Measurements from ENCODE around the gene MAP1LC3B.

The MAP1LC3B gene

GRCh38 chr16:87436225-87437172 is 44.4 kb downstream of the MAP1LC3B start:
- 82% methylated on average over 28 of the region's 29 CpGs for WGBS
- Histone ChIP-seq H3K27me3 (ENCODE audit: insufficient read depth, low read length) (no peaks in the 10 kb centered on the region), H3K4me3 (ENCODE audit: low read length) (no peak overlapping the region), H3K9me3 (ENCODE audit: insufficient read depth, low read depth, low read length) (no peaks in the 10 kb centered on the region), H3K36me3 (ENCODE audit: insufficient read depth, low read length) (peaks cover 12% of the 10 kb centered on the region), H3K4me1 (ENCODE audit: insufficient read depth, low read length) (peaks cover 5% of the 10 kb centered on the region; the same call in 1 of the 2 replicates), H3K27ac (ENCODE audit: low read depth, low read length) (no peak overlapping the region), H3K9ac (ENCODE audit: low read depth, low read length) (no peak overlapping the region)

GRCh38 chr16:87437327-87437726 is 45.2 kb downstream of the MAP1LC3B start:
- 95% methylated on average over 14 of the region's 14 CpGs for WGBS

GRCh38 chr16:87437911-87438610 is 45.9 kb downstream of the MAP1LC3B start:
- H3K9ac ChIP-seq (ENCODE audit: low read depth, low read length): no peak overlapping the region
- 96% methylated on average over 17 of the region's 17 CpGs for WGBS
- peaks cover 8% of the 10 kb centered on the region; the same call in 1 of the 2 replicates for H3K36me3 ChIP-seq (ENCODE audit: insufficient read depth, low read length)
- H3K27me3 ChIP-seq (ENCODE audit: insufficient read depth, low read length): no peaks in the 10 kb centered on the region
- no peaks in the 10 kb centered on the region for H3K9me3 ChIP-seq (ENCODE audit: insufficient read depth, low read depth, low read length)
- no peak overlapping the region for H3K27ac ChIP-seq (ENCODE audit: low read depth, low read length)
- no peak overlapping the region for H3K4me3 ChIP-seq (ENCODE audit: low read length)
- peaks cover 5% of the 10 kb centered on the region; the same call in 1 of the 2 replicates for H3K4me1 ChIP-seq (ENCODE audit: insufficient read depth, low read length)

More at GRCh38 chr16:87437327-87437726, 45.2 kb downstream of the MAP1LC3B start:
- Histone ChIP-seq H3K4me1 (ENCODE audit: insufficient read depth, low read length) (peaks cover 5% of the 10 kb centered on the region; the same call in 1 of the 2 replicates), H3K36me3 (ENCODE audit: insufficient read depth, low read length) (peaks cover 7% of the 10 kb centered on the region; the same call in 1 of the 2 replicates), H3K4me3 (ENCODE audit: low read length) (no peak overlapping the region), H3K9me3 (ENCODE audit: insufficient read depth, low read depth, low read length) (no peaks in the 10 kb centered on the region), H3K27me3 (ENCODE audit: insufficient read depth, low read length) (no peaks in the 10 kb centered on the region), H3K9ac (ENCODE audit: low read depth, low read length) (no peak overlapping the region), H3K27ac (ENCODE audit: low read depth, low read length) (no peak overlapping the region)

GRCh38 chr16:87438611-87438985 is 46.5 kb downstream of the MAP1LC3B start:
- peaks cover 8% of the 10 kb centered on the region; the same call in 1 of the 2 replicates for H3K36me3 ChIP-seq (ENCODE audit: insufficient read depth, low read length)
- H3K9ac ChIP-seq (ENCODE audit: low read depth, low read length): no peak overlapping the region
- H3K4me3 ChIP-seq (ENCODE audit: low read length): no peak overlapping the region
- 82% methylated on average over 8 of the region's 9 CpGs for WGBS
- peaks cover 5% of the 10 kb centered on the region; the same call in 1 of the 2 replicates for H3K4me1 ChIP-seq (ENCODE audit: insufficient read depth, low read length)
- H3K9me3 ChIP-seq (ENCODE audit: insufficient read depth, low read depth, low read length): no peaks in the 10 kb centered on the region
- H3K27ac ChIP-seq (ENCODE audit: low read depth, low read length): no peak overlapping the region
- no peaks in the 10 kb centered on the region for H3K27me3 ChIP-seq (ENCODE audit: insufficient read depth, low read length)

GRCh38 chr16:87439926-87440325 is 47.8 kb downstream of the MAP1LC3B start:
- 95% methylated on average over 10 of the region's 10 CpGs for WGBS
- H3K27me3 ChIP-seq (ENCODE audit: insufficient read depth, low read length): no peaks in the 10 kb centered on the region
- peaks cover 5% of the 10 kb centered on the region; the same call in 1 of the 2 replicates for H3K4me1 ChIP-seq (ENCODE audit: insufficient read depth, low read length)
- H3K36me3 ChIP-seq (ENCODE audit: insufficient read depth, low read length): peaks cover 17% of the 10 kb centered on the region; the same call in 1 of the 2 replicates
- peaks cover 8% of the 10 kb centered on the region; the same call in 1 of the 2 replicates for H3K9me3 ChIP-seq (ENCODE audit: insufficient read depth, low read depth, low read length)
- H3K27ac ChIP-seq (ENCODE audit: low read depth, low read length): no peak overlapping the region
- H3K4me3 ChIP-seq (ENCODE audit: low read length): no peak overlapping the region
- no peak overlapping the region for H3K9ac ChIP-seq (ENCODE audit: low read depth, low read length)

GRCh38 chr16:87441886-87442580 is 49.9 kb downstream of the MAP1LC3B start:
- Histone ChIP-seq H3K4me1 (ENCODE audit: insufficient read depth, low read length) (no peaks in the 10 kb centered on the region), H3K9me3 (ENCODE audit: insufficient read depth, low read depth, low read length) (peaks cover 8% of the 10 kb centered on the region; the same call in 1 of the 2 replicates), H3K27me3 (ENCODE audit: insufficient read depth, low read length) (no peaks in the 10 kb centered on the region), H3K4me3 (ENCODE audit: low read length) (no peak overlapping the region), H3K9ac (ENCODE audit: low read depth, low read length) (no peak overlapping the region), H3K36me3 (ENCODE audit: insufficient read depth, low read length) (peaks cover 34% of the 10 kb centered on the region), H3K27ac (ENCODE audit: low read depth, low read length) (no peak overlapping the region)
- 96% methylated on average over 12 of the region's 12 CpGs for WGBS

GRCh38 chr16:87442581-87442966 is 50.4 kb downstream of the MAP1LC3B start:
- H3K9me3 ChIP-seq (ENCODE audit: insufficient read depth, low read depth, low read length): peaks cover 8% of the 10 kb centered on the region; the same call in 1 of the 2 replicates
- H3K4me1 ChIP-seq (ENCODE audit: insufficient read depth, low read length): no peaks in the 10 kb centered on the region
- H3K36me3 ChIP-seq (ENCODE audit: insufficient read depth, low read length): peaks cover 39% of the 10 kb centered on the region
- H3K9ac ChIP-seq (ENCODE audit: low read depth, low read length): no peak overlapping the region
- H3K4me3 ChIP-seq (ENCODE audit: low read length): no peak overlapping the region
- WGBS: 96% methylated on average over 3 of the region's 4 CpGs
- no peaks in the 10 kb centered on the region for H3K27me3 ChIP-seq (ENCODE audit: insufficient read depth, low read length)
- no peak overlapping the region for H3K27ac ChIP-seq (ENCODE audit: low read depth, low read length)

GRCh38 chr16:87443016-87443415 is 50.9 kb downstream of the MAP1LC3B start:
- 95% methylated on average over 8 of the region's 8 CpGs for WGBS
- Histone ChIP-seq H3K27ac (ENCODE audit: low read depth, low read length) (no peak overlapping the region), H3K9me3 (ENCODE audit: insufficient read depth, low read depth, low read length) (peaks cover 8% of the 10 kb centered on the region; the same call in 1 of the 2 replicates), H3K4me1 (ENCODE audit: insufficient read depth, low read length) (no peaks in the 10 kb centered on the region), H3K4me3 (ENCODE audit: low read length) (no peak overlapping the region), H3K9ac (ENCODE audit: low read depth, low read length) (no peak overlapping the region), H3K36me3 (ENCODE audit: insufficient read depth, low read length) (peaks cover 44% of the 10 kb centered on the region), H3K27me3 (ENCODE audit: insufficient read depth, low read length) (no peaks in the 10 kb centered on the region)

GRCh38 chr16:87443964-87444363 is 51.8 kb downstream of the MAP1LC3B start:
- H3K36me3 ChIP-seq (ENCODE audit: insufficient read depth, low read length): peaks cover 53% of the 10 kb centered on the region
- no peak overlapping the region for H3K4me3 ChIP-seq (ENCODE audit: low read length)
- no peaks in the 10 kb centered on the region for H3K4me1 ChIP-seq (ENCODE audit: insufficient read depth, low read length)
- H3K27me3 ChIP-seq (ENCODE audit: insufficient read depth, low read length): no peaks in the 10 kb centered on the region
- no peak overlapping the region for H3K27ac ChIP-seq (ENCODE audit: low read depth, low read length)
- peaks cover 8% of the 10 kb centered on the region; the same call in 1 of the 2 replicates for H3K9me3 ChIP-seq (ENCODE audit: insufficient read depth, low read depth, low read length)
- 85% methylated on average over 1 of the region's 3 CpGs for WGBS
- H3K9ac ChIP-seq (ENCODE audit: low read depth, low read length): no peak overlapping the region

GRCh38 chr16:87445486-87445885 is 53.4 kb downstream of the MAP1LC3B start:
- WGBS: 98% methylated on average over 7 of the region's 7 CpGs
- Histone ChIP-seq H3K4me1 (ENCODE audit: insufficient read depth, low read length) (no peaks in the 10 kb centered on the region), H3K27ac (ENCODE audit: low read depth, low read length) (no peak overlapping the region), H3K4me3 (ENCODE audit: low read length) (no peak overlapping the region), H3K36me3 (ENCODE audit: insufficient read depth, low read length) (peaks cover 60% of the 10 kb centered on the region), H3K9me3 (ENCODE audit: insufficient read depth, low read depth, low read length) (peaks cover 8% of the 10 kb centered on the region; the same call in 1 of the 2 replicates), H3K9ac (ENCODE audit: low read depth, low read length) (no peak overlapping the region), H3K27me3 (ENCODE audit: insufficient read depth, low read length) (no peaks in the 10 kb centered on the region)

Data from HUES64 (cell line).